ENCODE measurements around the gene MICAL3. TPM values are rescaled to one million over a fixed set of nuclear protein-coding genes. Genes with fewer than 3 reads are reported as not detected.

Gene MICAL3
- total and polyA plus RNA-seq, 2 of the 8 experiments (the other 6 are each of a cell fraction or from before 2014, with no cell fraction given) = 8.3 to 41.8 TPM

DNA sequence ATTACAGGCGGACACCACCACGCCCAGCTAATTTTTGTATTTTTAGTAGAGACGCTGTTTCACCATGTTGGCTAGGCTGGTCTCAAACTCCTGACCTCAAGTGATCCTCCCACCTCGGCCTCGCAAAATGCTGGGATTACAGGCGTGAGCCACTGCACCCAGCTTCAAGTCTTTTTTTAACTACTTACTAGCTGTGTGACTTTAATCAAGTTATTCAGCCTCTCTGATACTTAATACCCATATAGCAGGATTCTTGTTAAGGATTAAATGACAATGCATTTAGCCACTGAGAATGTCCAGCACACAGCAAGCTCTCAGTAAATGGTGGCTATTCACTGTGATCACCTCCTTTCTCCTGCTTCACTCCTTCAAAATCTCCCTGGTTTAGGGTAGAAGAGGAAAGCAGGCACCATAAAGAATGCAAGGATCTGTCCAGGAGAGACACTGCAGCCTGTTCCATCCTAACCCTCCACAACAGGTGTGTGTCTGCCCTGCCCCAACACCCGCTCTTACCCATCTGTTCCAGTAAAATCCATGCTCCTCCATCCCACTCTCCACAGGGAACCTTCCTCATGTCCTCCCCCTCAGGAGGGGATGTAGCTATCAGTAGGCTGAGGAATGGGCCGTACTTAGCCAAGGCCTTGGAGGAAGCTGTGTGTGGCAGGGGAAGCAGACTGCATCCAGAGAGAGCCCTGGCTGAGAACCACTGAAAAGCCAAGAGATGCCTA lies 69.3 kb downstream of the MICAL3 start:
- Histone ChIP-seq H3K23me2 (ENCODE audit: low read depth, low read length) (no peaks in the 10 kb centered on the region), H3K14ac (ENCODE audit: insufficient read length) (no peak overlapping the region), H3K36me3 (ENCODE audit: control insufficient read depth in 2 of 4, insufficient read depth in 4 of 4, low read length in 3 of 4) (no peaks in the 10 kb centered on the region), H3K27ac (ENCODE audit: low read depth, low read length) (no peak overlapping the region), H3K56ac (replicated peaks; ENCODE audit: insufficient read length, low read depth, low read length) (no peak overlapping the region), H3K4ac (replicated peaks; ENCODE audit: insufficient read length, low read depth, low read length) (no peak overlapping the region), H4K8ac (ENCODE audit: extremely low read depth, insufficient read depth, low read length) (no peak overlapping the region), H3K79me1 (ENCODE audit: low read depth, low read length) (peaks cover 15% of the 10 kb centered on the region), H3K79me2 (ENCODE audit: control insufficient read depth in 1 of 2, insufficient read depth in 2 of 2, low read length in 2 of 2) (peaks cover 3 to 43% of the 10 kb centered on the region in 2 experiments; a peak in 3 of 4 replicates), H4K20me1 (replicated peaks in 1 of 2; ENCODE audit: control insufficient read depth in 1 of 2, insufficient read depth in 2 of 2, low read length in 2 of 2) (peaks cover 0 to 20% of the 10 kb centered on the region in 2 experiments), H2AFZ (ENCODE audit: low read length) (no peak overlapping the region), H2AK5ac (ENCODE audit: low read depth, low read length) (no peak overlapping the region), H4K91ac (replicated peaks; ENCODE audit: insufficient read length, low read length) (no peak overlapping the region), H2BK120ac (replicated peaks; ENCODE audit: low read depth, low read length) (no peak overlapping the region), H2BK15ac (ENCODE audit: low read length) (no peak overlapping the region), H3K4me2 (ENCODE audit: insufficient read depth in 1 of 2, low read depth in 2 of 2, low read length in 2 of 2) (no peak overlapping the region), H3K9me3 (ENCODE audit: insufficient read depth in 2 of 2, low read depth in 1 of 2, low read length in 1 of 2) (no peaks in the 10 kb centered on the region), H2BK20ac (ENCODE audit: low read length) (no peak overlapping the region), H3K27me3 (replicated peaks in 1 of 4; ENCODE audit: control insufficient read depth in 3 of 4, extremely low read depth in 1 of 4, insufficient read depth in 3 of 4, low read length in 3 of 4) (no peaks in the 10 kb centered on the region), H3K4me1 (replicated peaks in 1 of 4; ENCODE audit: control insufficient read depth in 3 of 4, insufficient read depth in 4 of 4, low read length in 3 of 4) (peaks cover 0 to 4% (median 0%) of the 10 kb centered on the region in 4 experiments; a peak in 3 of 7 replicates), H3K9ac (replicated peaks in 1 of 4; ENCODE audit: extremely low read depth in 1 of 4, low read depth in 3 of 4, low read length in 3 of 4) (no peak overlapping the region), H2BK5ac (ENCODE audit: low read depth, low read length) (no peak overlapping the region), H3K23ac (ENCODE audit: insufficient read length) (no peak overlapping the region), H3K18ac (ENCODE audit: extremely low read depth, low read length) (no peak overlapping the region), H4K5ac (ENCODE audit: insufficient read length, low read depth, low read length) (no peak overlapping the region), H2BK12ac (ENCODE audit: low read depth, low read length) (no peak overlapping the region), H3K4me3 (ENCODE audit: extremely low read depth in 1 of 4, insufficient read depth in 2 of 4, low read depth in 3 of 4, low read length in 4 of 4) (no peak overlapping the region)
- WGBS, 2 experiments (ENCODE audit: extremely low coverage in 1 of 2, insufficient coverage in 1 of 2, insufficient read length in 1 of 2, insufficient replicate concordance in 2 of 2, low coverage in 1 of 2, low lambda C conversion rate in 2 of 2, missing lambda C conversion rate in 1 of 2) = 85% methylated on average over 8 of the region's 8 CpGs; no CpG with 5 or more reads in 1 of the 2 experiments
- POLR2A ChIA-PET (ENCODE audit: partially characterized antibody) = interaction anchor here (0.7 kb wide), 1 partner anchor 45 kb away, joined by 3 read pairs; no protein-coding TSS in a partner anchor
- CTCF ChIA-PET (ENCODE audit: partially characterized antibody) = interaction anchor here (0.6 to 2.2 kb wide), 3 partner anchors 8 to 166 kb away, joined by 3 to 6 read pairs (median 3); no protein-coding TSS in a partner anchor
- DNase-seq (ENCODE audit: low read depth in 1 of 2, low spot score in 2 of 2) (no peak), FAIRE-seq (no peak)
- no peak for TF ChIP-seq ASH2L (IDR thresholded peaks at IDR 0.05; ENCODE audit: low read length)
- TF ChIP-seq SIRT6 (IDR thresholded peaks at IDR 0.05; ENCODE audit: low read length) = no peak
- TF ChIP-seq POLR2A (IDR thresholded peaks at IDR 0.05; ENCODE audit: control extremely low read depth in 1 of 2, low read depth in 2 of 2, low read length in 2 of 2) = no peak
- no peak for TF ChIP-seq ATF3 (IDR thresholded peaks at IDR 0.05; ENCODE audit: insufficient read depth, low read depth, low read length)
- TF ChIP-seq TEAD4 (IDR thresholded peaks at IDR 0.05; ENCODE audit: low read depth, low read length) = no peak
- no peak for TF ChIP-seq CHD2 (IDR thresholded peaks at IDR 0.05; ENCODE audit: low read length)
- TF ChIP-seq TBP (IDR thresholded peaks at IDR 0.05; ENCODE audit: low read depth, low read length) = no peak
- TF ChIP-seq EP300 (IDR thresholded peaks at IDR 0.05; ENCODE audit: borderline replicate concordance in 1 of 2, low read depth in 2 of 2, low read length in 2 of 2) = no peak
- TF ChIP-seq, protein P1, sequence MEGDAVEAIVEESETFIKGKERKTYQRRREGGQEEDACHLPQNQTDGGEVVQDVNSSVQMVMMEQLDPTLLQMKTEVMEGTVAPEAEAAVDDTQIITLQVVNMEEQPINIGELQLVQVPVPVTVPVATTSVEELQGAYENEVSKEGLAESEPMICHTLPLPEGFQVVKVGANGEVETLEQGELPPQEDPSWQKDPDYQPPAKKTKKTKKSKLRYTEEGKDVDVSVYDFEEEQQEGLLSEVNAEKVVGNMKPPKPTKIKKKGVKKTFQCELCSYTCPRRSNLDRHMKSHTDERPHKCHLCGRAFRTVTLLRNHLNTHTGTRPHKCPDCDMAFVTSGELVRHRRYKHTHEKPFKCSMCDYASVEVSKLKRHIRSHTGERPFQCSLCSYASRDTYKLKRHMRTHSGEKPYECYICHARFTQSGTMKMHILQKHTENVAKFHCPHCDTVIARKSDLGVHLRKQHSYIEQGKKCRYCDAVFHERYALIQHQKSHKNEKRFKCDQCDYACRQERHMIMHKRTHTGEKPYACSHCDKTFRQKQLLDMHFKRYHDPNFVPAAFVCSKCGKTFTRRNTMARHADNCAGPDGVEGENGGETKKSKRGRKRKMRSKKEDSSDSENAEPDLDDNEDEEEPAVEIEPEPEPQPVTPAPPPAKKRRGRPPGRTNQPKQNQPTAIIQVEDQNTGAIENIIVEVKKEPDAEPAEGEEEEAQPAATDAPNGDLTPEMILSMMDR (IDR thresholded peaks at IDR 0.05; ENCODE audit: control extremely low read depth in 1 of 3, insufficient read depth in 1 of 3, low read depth in 1 of 3, low read length in 3 of 3) = no peak
- no peak for TF ChIP-seq SP4 (IDR thresholded peaks at IDR 0.05; ENCODE audit: low read length)
